Suppressor macrophage treated with lipopolysaccharide for 4 hours (primary cell): ENCODE data around the gene SH3PXD2B.

ENCODE experiments used
- DNase-seq: peaks from one replicate; pipeline ENCODE4 v3.0.0-alpha.2; 2020

The SH3PXD2B gene

GRCh38 chr5:172436078-172436878 is 18.0 kb downstream of the SH3PXD2B start:
- DNase-seq = no peak

GRCh38 chr5:172435362-172436077 is 18.8 kb downstream of the SH3PXD2B start:
- no peak for DNase-seq

DNA sequence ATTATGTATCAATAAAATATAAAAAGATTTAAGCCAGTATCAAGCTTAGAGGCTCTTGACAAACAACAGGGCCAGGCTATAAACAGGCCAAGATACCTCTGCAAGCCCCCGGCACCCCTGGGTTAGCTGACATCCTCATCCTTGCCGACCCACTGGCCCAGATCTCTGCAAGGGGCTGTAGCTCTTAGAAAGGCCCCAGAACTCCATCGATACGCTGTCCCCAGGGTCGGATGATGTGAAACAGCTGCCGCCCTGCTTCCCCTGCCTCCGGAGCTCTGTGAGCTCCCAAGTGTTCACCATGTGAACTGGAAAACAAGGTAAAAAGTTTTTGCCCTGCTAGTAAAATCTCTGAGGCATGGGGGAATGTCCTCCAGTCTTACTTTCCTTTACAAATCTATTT is 20.1 kb downstream of the SH3PXD2B start:
- DNase-seq = no peak

GRCh38 chr5:172433513-172433912 is 20.8 kb downstream of the SH3PXD2B start:
- DNase-seq = no peak

DNA sequence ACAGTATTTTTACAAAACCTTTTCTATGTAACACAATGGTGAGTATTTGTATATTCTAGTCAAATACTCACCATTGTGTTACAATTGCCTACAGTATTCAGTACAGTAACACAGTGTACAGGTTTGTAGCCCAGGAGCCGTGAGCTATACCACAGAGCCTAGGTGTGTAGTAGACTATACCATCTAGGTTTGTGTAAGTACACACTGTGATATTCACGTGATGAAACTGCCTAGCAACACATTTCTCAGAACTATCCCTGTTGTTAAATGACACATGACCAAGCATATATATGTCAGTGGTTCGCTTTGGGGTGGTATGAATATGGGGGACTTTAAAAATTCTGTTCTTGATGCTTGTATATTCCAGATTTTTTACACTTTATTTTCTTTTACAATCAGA is 21.3 kb downstream of the SH3PXD2B start:
- DNase-seq = no peak

DNA sequence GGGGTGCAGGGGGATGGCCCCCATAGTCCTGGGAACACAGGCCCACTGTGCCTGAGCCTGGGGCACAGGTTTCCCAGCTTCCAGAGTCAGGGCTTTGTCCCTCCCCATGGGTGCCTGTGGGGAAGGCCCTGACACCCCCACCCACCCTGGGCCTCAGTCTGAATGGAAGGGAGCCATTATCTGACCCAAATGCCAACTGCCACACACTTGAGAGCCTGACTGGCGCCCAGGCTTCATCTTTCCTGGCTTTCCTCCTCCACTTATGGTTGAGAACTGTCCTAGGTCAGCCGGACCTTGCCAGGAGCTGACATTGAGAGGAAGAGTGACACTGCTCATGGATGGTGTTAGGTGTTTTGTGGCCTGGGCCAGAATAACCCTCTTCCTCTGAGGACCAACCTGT is 24.0 kb downstream of the SH3PXD2B start:
- DNase-seq = no peak

- peak; percentile 96 for DNase-seq
These were observed 25.0 kb downstream of the SH3PXD2B start for GRCh38 chr5:172429201-172429940.

DNA sequence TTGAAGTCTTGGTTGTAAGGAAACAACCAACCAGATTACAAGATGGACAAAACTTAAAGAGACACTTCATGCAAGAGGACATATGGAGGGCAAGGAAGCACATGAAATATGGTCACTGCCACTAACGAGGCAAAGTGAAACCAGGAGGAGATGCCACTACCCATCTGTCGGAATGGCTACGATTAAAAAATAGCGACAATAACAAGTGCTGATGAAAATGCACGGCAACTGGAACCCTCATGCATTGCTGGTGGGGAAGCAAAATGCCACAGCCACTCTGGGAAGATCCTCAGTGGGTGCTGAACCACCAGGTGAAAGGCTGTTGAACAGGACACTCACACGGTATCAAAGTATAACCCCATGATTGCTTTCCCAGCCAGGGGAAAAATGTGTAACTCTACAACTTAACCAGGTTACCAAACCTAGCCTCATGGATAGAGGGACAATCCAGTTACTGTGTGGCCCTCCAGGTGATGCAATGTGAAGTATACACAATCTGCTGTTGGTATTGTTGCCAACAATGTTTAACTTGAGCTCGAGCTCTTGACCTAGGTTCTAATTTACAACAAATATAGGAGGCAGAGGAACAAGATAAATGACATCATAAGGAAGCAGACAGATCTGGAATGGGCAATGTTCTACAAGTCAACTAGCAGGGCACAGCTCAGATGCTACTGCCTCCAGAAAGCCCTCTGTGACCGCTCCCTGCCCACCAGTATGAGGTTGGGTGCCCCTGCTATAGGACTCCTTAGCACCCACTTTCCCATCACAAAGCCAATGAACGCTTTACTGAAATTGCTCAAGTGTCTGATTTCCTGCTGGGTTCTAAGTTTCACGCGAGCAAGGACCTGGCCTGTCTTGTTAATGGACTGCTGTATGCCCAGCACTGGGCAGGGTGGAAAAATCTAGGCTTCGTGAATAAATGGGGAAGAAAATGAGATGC is 25.8 kb downstream of the SH3PXD2B start:
- peak; percentile 29 for DNase-seq

- no peak for DNase-seq
These were observed 27.1 kb downstream of the SH3PXD2B start for GRCh38 chr5:172427202-172427601.

DNA sequence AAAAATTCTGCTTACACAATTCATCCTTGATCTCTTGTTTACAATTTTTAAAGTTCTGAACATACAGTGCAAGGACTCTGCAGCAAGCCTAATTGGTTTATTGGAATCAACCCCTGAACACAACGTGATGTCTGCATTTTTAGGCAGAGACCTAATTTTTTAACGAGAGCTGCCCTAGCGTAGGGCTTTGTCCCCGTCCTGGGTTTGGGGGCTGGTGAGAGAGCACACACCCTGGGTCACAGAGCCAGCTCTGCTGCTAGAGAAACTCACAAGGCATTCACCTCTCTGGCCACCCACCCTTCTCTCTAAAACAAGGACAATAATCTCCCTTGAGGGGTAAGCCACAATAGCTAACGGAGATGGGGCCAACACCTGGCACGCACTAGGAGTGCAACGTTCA is 28.2 kb downstream of the SH3PXD2B start:
- DNase-seq = no peak

DNA sequence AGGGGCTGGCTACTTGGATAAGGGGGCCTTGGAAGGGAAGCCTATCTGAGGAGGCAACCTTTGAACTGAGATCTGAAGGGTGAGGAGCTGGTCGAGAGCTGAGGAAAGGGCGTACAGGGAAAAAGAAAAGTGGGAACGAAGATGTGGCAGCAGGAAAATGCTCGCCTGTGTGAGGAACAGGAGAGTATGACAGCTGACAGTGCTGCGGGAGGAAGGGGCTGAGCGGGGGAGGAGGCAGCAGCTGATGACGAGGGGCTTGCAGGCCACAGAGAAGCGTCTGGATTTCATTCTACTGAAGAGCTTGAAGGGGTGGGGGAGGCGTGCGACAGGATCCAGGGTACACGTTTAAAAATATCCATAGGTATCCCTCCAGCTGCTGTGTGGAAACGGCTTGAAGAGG is 28.9 kb downstream of the SH3PXD2B start:
- DNase-seq = no peak

DNA sequence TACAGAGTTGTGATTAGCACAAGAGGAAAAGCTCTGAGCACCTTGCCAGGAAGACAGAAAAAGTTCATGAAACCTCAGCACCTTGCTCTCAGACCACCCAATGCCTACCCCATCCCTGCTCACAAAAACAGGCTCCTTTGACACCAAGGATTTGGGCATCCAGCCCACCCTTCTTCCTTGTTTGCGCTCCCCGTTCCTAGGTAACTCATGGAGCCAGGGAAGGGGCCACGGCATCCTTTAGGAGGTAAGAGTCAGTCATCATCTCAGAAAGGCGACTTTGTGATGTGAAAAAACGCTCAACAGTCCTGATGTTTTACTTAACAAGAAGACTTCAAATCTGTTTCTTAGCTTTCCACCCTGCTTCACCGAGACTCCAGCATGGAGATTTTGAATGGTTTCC is 29.5 kb downstream of the SH3PXD2B start:
- no peak for DNase-seq

DNA sequence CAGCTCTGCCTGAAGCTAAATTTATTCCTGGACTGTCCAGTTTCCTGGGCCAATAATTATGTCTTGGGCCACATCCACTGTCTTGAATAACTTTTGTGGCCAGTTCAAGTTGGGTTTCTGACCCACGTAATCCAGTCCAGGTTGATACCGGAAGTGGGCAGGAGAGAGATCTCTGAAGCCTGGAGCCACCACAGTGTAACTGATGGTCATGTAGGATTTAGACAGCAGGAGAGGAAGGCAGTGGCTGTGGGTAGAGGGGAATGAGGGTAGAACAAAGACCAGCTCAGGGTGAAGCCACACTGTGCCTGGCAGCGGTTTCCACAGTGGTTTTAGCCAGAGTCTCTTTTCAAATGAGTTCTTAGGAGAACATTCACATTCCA is 30.2 kb downstream of the SH3PXD2B start:
- no peak for DNase-seq

DNA sequence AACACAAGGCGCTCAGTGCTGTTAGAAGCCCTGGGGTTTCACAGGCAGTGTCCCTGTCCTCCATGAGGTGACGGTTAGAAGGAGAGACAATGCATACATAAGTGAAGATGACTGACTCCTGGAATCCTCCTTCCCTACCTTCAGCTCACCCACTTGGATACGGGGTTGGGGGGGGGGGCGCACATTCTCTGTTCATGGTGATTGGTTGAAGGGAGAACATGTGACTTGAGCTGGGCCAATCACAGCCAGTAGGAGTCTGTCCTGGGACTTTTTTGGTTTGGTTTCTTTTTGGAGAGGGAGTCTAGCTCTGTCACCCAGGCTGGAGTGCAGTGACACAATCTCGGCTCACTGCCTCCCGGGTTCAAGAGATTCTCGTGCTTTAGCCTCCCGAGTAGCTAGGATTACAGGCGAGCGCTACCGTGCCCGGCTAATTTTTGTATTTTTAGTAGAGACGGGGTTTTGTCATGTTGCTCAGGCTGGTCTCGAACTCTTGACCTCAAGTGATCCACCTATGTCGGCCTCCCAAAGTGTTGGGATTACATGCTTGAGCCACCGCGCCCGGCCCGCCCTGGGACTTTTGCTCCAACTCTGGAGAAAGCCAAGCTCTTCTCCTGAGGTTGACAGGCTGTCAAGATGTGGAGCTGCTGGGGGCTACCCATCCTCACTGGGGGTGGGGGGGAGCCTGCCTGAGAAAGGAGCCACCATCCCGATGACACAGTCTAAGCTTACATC is 30.8 kb downstream of the SH3PXD2B start:
- no peak for DNase-seq

GRCh38 chr5:172422255-172422654 is 32.1 kb downstream of the SH3PXD2B start:
- DNase-seq = no peak

DNA sequence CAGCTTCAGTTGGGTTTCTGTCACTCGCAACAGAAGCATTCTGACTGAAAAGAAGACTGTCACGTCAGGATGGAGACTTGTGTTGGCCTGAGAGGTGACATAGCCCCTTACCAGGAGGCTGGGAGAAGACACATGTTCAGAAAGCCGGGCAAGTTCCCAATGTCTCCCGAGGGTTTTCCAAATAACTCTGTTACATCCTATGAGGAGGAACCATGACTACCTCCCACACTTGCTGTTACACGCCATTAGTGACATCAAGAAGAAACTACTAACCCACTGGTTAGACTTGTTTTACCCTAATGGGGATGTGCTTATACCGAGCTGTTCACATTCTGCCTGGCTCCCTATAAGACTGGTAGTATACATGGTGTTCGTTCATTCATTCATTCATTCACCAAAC is 33.3 kb downstream of the SH3PXD2B start:
- DNase-seq = no peak

- peak; percentile 76 for DNase-seq
These were observed 33.9 kb downstream of the SH3PXD2B start for GRCh38 chr5:172420235-172420939.

DNA sequence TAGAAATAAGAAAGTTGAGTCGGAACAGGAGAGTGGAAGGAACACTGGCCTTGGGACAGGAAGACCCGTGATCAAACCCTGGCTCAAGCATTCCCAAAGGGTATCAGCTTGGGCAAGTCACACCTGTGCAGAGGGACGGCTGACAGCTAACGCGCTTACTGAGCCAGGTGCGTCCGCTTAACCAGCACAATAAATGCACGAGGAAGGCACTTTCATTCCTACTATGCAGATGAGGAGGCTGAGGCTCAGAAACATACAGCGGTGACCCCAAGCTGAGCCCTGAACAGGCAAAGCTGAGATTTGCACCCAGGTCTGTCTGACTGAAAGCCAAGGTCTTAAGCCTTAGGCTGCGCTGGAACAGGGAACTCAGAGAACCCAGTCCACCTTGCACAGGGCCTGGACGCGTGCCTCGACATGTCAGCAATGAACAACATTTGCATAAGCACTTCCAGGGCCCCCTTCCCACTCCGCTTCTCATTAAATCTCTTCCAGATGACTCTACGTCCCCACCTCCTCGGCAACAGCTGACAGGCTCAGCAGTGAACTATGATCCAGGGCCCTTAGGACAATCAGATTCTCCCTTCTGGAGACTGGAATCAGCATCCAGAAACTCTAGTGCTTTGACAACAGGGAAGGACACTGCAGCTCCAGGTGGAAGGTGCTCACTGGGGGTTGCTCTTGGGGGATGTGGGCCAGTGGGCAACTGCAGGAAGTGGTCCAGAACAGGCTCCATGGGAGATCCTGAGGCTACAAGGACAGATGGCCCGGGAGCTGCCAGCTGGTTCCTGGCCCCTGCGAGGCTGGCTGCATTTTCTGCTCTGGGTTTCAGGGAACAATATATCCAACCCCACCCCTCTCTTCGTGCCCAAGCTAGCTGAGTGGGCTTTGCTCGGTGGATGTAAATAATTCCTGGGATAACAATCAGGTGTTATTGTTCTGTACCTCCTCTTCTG is 35.2 kb downstream of the SH3PXD2B start:
- DNase-seq = no peak

DNA sequence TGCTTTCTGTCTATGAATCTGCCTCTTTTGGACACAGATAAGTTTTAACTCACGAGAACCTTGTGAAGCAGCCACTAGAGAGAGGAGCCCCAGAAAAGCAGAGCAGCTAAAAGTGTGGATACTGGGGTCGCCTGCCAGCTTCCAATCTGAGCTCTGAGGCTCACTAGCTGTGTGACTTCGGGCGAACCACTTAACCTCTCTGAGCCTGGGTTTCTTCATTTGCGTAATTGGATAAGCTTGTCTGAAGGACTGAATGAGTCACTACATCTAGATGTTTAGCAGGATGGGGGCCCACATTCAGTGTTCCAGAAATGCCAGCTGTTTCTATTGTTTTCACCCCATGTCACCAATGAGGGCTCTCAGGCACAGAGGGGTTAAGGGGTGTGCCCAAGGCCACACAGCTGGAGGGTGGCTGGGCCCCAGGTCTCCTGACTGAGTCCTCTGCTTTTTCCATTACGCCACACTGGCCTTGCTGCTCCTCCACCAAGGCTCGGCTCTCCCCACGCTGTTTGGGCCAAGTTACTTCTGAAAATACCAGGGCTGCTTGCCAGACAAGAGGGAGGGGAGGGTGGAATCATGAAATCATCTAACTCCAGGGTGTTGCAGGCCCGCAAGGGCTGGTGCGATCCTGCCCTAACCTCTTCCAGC is 36.2 kb downstream of the SH3PXD2B start:
- DNase-seq = peak; percentile 89
